ENCODE data around the gene MAP4K4.
A peak's percentile ranks its signal among the peaks of the same experiment; 100 is the strongest.

Gene MAP4K4

DNA sequence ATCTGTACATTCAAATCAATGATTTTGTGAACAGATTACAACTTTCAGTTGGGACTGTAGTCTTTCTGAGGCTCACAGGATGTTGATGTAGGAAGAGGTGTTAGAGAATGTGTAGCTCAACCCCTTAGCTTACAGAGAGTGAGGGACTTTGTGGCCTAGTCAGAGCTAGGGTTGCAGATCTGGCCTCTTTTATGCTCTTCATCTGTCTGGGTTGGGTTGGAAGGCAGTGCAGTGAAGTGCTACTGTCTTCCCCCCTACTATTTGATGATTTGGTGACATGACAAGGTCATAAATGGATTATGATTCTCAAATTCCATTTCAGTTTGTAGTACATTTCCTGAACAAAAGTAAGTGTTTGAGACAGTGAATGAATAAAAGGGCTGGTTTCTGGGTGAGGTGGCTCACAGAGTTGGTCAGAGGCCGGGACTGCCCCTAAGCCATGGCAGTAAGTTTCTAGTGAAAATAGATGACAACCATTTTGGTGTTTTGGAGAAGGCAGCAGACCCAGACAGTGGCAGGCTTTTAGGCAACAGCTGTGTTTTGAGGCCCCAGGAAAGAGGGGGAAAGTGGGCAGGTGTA is 21.6 kb downstream of the MAP4K4 start:
- H3K4me2 ChIP-seq (ENCODE audit: low read depth, low read length, poor library complexity, severe bottlenecking), result peak overlapping the region; percentile 77
- TF ChIP-seq, protein P1, sequence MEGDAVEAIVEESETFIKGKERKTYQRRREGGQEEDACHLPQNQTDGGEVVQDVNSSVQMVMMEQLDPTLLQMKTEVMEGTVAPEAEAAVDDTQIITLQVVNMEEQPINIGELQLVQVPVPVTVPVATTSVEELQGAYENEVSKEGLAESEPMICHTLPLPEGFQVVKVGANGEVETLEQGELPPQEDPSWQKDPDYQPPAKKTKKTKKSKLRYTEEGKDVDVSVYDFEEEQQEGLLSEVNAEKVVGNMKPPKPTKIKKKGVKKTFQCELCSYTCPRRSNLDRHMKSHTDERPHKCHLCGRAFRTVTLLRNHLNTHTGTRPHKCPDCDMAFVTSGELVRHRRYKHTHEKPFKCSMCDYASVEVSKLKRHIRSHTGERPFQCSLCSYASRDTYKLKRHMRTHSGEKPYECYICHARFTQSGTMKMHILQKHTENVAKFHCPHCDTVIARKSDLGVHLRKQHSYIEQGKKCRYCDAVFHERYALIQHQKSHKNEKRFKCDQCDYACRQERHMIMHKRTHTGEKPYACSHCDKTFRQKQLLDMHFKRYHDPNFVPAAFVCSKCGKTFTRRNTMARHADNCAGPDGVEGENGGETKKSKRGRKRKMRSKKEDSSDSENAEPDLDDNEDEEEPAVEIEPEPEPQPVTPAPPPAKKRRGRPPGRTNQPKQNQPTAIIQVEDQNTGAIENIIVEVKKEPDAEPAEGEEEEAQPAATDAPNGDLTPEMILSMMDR (IDR thresholded peaks at IDR 0.05; ENCODE audit: insufficient read depth, low read length, poor library complexity, severe bottlenecking), result no peak
- peaks cover 78% of the 10 kb centered on the region for H3F3A ChIP-seq (ENCODE audit: insufficient read depth)
- peaks cover 84% of the 10 kb centered on the region for H3K79me2 ChIP-seq (ENCODE audit: insufficient read depth, low read length)
- H3K9me2 ChIP-seq (replicated peaks; ENCODE audit: insufficient read depth, low read length), result no peaks in the 10 kb centered on the region
- H3K9ac ChIP-seq (ENCODE audit: low read length), result peak overlapping the region; percentile 54
- peak overlapping the region; percentile 93 for H3K27ac ChIP-seq (ENCODE audit: low read depth, low read length)
- H4K20me1 ChIP-seq (ENCODE audit: low read depth, low read length), result no peaks in the 10 kb centered on the region
- H3K36me3 ChIP-seq (ENCODE audit: low read length), result no peaks in the 10 kb centered on the region
- H3K9me3 ChIP-seq (ENCODE audit: insufficient read depth, low read length), result no peaks in the 10 kb centered on the region
- H2AFZ ChIP-seq (ENCODE audit: low read depth, low read length, severe bottlenecking), result no peak overlapping the region
- no peaks in the 10 kb centered on the region for H3K27me3 ChIP-seq (ENCODE audit: low read length)
- H3K4me3 ChIP-seq (ENCODE audit: insufficient read depth, low read length, poor library complexity, severe bottlenecking), result peak overlapping the region; percentile 24

GRCh38 chr2:101720732-101721131 is 23.2 kb downstream of the MAP4K4 start:
- Histone ChIP-seq H3F3A (ENCODE audit: insufficient read depth) (peaks cover 72% of the 10 kb centered on the region), H4K20me1 (ENCODE audit: low read depth, low read length) (no peaks in the 10 kb centered on the region), H3K9me3 (ENCODE audit: insufficient read depth, low read length) (no peaks in the 10 kb centered on the region), H3K9ac (ENCODE audit: low read length) (peak overlapping the region; percentile 54), H3K4me2 (ENCODE audit: low read depth, low read length, poor library complexity, severe bottlenecking) (peak overlapping the region; percentile 77), H3K36me3 (ENCODE audit: low read length) (no peaks in the 10 kb centered on the region), H3K4me3 (ENCODE audit: insufficient read depth, low read length, poor library complexity, severe bottlenecking) (peak overlapping the region; percentile 35), H2AFZ (ENCODE audit: low read depth, low read length, severe bottlenecking) (no peak overlapping the region), H3K27me3 (ENCODE audit: low read length) (no peaks in the 10 kb centered on the region), H3K79me2 (ENCODE audit: insufficient read depth, low read length) (peaks cover 84% of the 10 kb centered on the region), H3K9me2 (replicated peaks; ENCODE audit: insufficient read depth, low read length) (no peaks in the 10 kb centered on the region), H3K27ac (ENCODE audit: low read depth, low read length) (peak overlapping the region; percentile 93)
- TF ChIP-seq, protein P1 (IDR thresholded peaks at IDR 0.05; ENCODE audit: insufficient read depth, low read length, poor library complexity, severe bottlenecking), result no peak
- no peak for TF ChIP-seq EZH2phosphoT487 (conservative IDR thresholded peaks at IDR 0.05; ENCODE audit: low read length)

GRCh38 chr2:101722864-101723263 is 25.4 kb downstream of the MAP4K4 start:
- H3K27ac ChIP-seq (ENCODE audit: low read depth, low read length), result peak overlapping the region; percentile 93
- peaks cover 99% of the 10 kb centered on the region for H3K79me2 ChIP-seq (ENCODE audit: insufficient read depth, low read length)
- H3F3A ChIP-seq (ENCODE audit: insufficient read depth), result peaks cover 52% of the 10 kb centered on the region
- peak overlapping the region; percentile 37 for H3K4me3 ChIP-seq (ENCODE audit: insufficient read depth, low read length, poor library complexity, severe bottlenecking)
- no peaks in the 10 kb centered on the region for H3K36me3 ChIP-seq (ENCODE audit: low read length)
- H3K9me2 ChIP-seq (replicated peaks; ENCODE audit: insufficient read depth, low read length), result no peaks in the 10 kb centered on the region
- H3K27me3 ChIP-seq (ENCODE audit: low read length), result no peaks in the 10 kb centered on the region
- peak overlapping the region; percentile 77 for H3K4me2 ChIP-seq (ENCODE audit: low read depth, low read length, poor library complexity, severe bottlenecking)
- no peak for TF ChIP-seq EZH2phosphoT487 (conservative IDR thresholded peaks at IDR 0.05; ENCODE audit: low read length)
- TF ChIP-seq, protein P1 (IDR thresholded peaks at IDR 0.05; ENCODE audit: insufficient read depth, low read length, poor library complexity, severe bottlenecking), result no peak
- peak overlapping the region; percentile 54 for H3K9ac ChIP-seq (ENCODE audit: low read length)
- H2AFZ ChIP-seq (ENCODE audit: low read depth, low read length, severe bottlenecking), result no peak overlapping the region
- H4K20me1 ChIP-seq (ENCODE audit: low read depth, low read length), result peaks cover under 1% of the 10 kb centered on the region; the same call in 1 of the 2 replicates
- no peaks in the 10 kb centered on the region for H3K9me3 ChIP-seq (ENCODE audit: insufficient read depth, low read length)
